Cardiac muscle cell (in vitro differentiated cells and primary cell): Measurements from ENCODE around the gene RGS7. TPM values are rescaled to one million over a fixed set of nuclear protein-coding genes. Genes with fewer than 3 reads are reported as not detected.
"Not testable (repeated sequence)": the region's sequence is repeated elsewhere in the genome, so short reads cannot be mapped to it uniquely, and the experiment has no call there.

Experiments
- DNase-seq, 2 donors: peaks; one replicate each; pipeline versions ENCODE4 v3.0.0 to v3.0.0-alpha.2; 2010 to 2017; ENCODE audit warnings: low read depth in 1 of 2, low spot score in 1 of 2
- H3K27ac ChIP-seq: fragments of 200-600 bp; sonication (generic); 2 replicates; pipeline ENCODE4 v1.5.1; 2016
- H3K27me3 ChIP-seq: fragments of 200-600 bp; sonication (generic); 2 replicates; pipeline ENCODE4 v1.6.0; 2016; ENCODE audit warnings: control low read depth
- H3K36me3 ChIP-seq: fragments of 200-600 bp; sonication (generic); 2 replicates; pipeline ENCODE4 v1.5.1; 2016; ENCODE audit warnings: control low read depth
- H3K4me1 ChIP-seq: fragments of 200-600 bp; sonication (generic); 2 replicates; pipeline ENCODE4 v1.8.1; 2017; ENCODE audit warnings: low read depth, mild to moderate bottlenecking, mixed run types
- H3K4me3 ChIP-seq: fragments of 200-600 bp; sonication (generic); 2 replicates; pipeline ENCODE4 v1.5.1; 2016; ENCODE audit warnings: mild to moderate bottlenecking
- H3K9me3 ChIP-seq: fragments of 200-600 bp; sonication (generic); 2 replicates; pipeline ENCODE4 v1.5.1; 2017; ENCODE audit warnings: low read depth, mild to moderate bottlenecking, control low read depth
- CTCF ChIP-seq: IDR thresholded peaks from 2 replicates; pipeline ENCODE4 v1.5.1; 2012; ENCODE audit warnings: low read depth, mild to moderate bottlenecking, low read length
- polyA plus RNA-seq: library from polyadenylated mRNA; unstranded; fragments of >200 nt; fragmentation: Nextera tagmentation; extraction: Ambion mirVana; gene quantifications from 2 replicates; pipeline ENCODE4 v1.2.1, GENCODE V29; 2016
- total RNA-seq: library from RNA; depleted of rRNA; stranded (reverse); fragments of >200 nt; gene quantifications from 2 replicates; pipeline ENCODE4 v1.2.3, GENCODE V29; 2016

Gene RGS7
- total and polyA plus RNA-seq, 2 experiments from 2014 or later, result not detected

- Histone ChIP-seq H3K36me3 (no peaks in the 10 kb centered on the region), H3K27ac (no peak overlapping the region), H3K4me3 (no peak overlapping the region), H3K27me3 (no peaks in the 10 kb centered on the region), H3K4me1 (no peaks in the 10 kb centered on the region), H3K9me3 (no peaks in the 10 kb centered on the region)
- TF ChIP-seq CTCF, result no peak
- no peak for DNase-seq
Observed at GRCh38 chr1:241090798-241091197, 266.2 kb downstream of the RGS7 start.

GRCh38 chr1:241089066-241089465 is 267.9 kb downstream of the RGS7 start:
- not testable (repeated sequence) for H3K27ac ChIP-seq, H3K4me1 ChIP-seq, DNase-seq, H3K27me3 ChIP-seq, H3K9me3 ChIP-seq, H3K4me3 ChIP-seq, H3K36me3 ChIP-seq

- not testable (repeated sequence) for DNase-seq, H3K27ac ChIP-seq, H3K36me3 ChIP-seq, H3K27me3 ChIP-seq, H3K9me3 ChIP-seq, H3K4me1 ChIP-seq, H3K4me3 ChIP-seq
Observed at GRCh38 chr1:241088075-241088474, 268.9 kb downstream of the RGS7 start.

- H3K27ac ChIP-seq, result no peak overlapping the region
- no peak for TF ChIP-seq CTCF
Observed at GRCh38 chr1:241086686-241087085, 270.3 kb downstream of the RGS7 start.

GRCh38 chr1:241083285-241083684 is 273.7 kb downstream of the RGS7 start:
- no peak for DNase-seq
- no peak overlapping the region for H3K4me3 ChIP-seq
- H3K9me3 ChIP-seq, result no peaks in the 10 kb centered on the region
- H3K27ac ChIP-seq, result no peak overlapping the region
- H3K4me1 ChIP-seq, result no peaks in the 10 kb centered on the region
- H3K36me3 ChIP-seq, result no peaks in the 10 kb centered on the region
- no peaks in the 10 kb centered on the region for H3K27me3 ChIP-seq
- TF ChIP-seq CTCF, result no peak

More at GRCh38 chr1:241086686-241087085, 270.3 kb downstream of the RGS7 start:
- no peaks in the 10 kb centered on the region for H3K4me1 ChIP-seq
- DNase-seq, result no peak
- no peak overlapping the region for H3K4me3 ChIP-seq
- H3K36me3 ChIP-seq, result no peaks in the 10 kb centered on the region
- no peaks in the 10 kb centered on the region for H3K27me3 ChIP-seq
- no peaks in the 10 kb centered on the region for H3K9me3 ChIP-seq

GRCh38 chr1:241081473-241081872 is 275.5 kb downstream of the RGS7 start:
- Histone ChIP-seq H3K36me3 (no peaks in the 10 kb centered on the region), H3K4me1 (no peaks in the 10 kb centered on the region), H3K27me3 (no peaks in the 10 kb centered on the region), H3K9me3 (no peaks in the 10 kb centered on the region), H3K4me3 (no peak overlapping the region), H3K27ac (no peak overlapping the region)
- TF ChIP-seq CTCF, result no peak
- no peak for DNase-seq

- no peak for TF ChIP-seq CTCF
- no peaks in the 10 kb centered on the region for H3K9me3 ChIP-seq
- no peaks in the 10 kb centered on the region for H3K36me3 ChIP-seq
- H3K4me3 ChIP-seq, result no peak overlapping the region
- no peaks in the 10 kb centered on the region for H3K4me1 ChIP-seq
- no peaks in the 10 kb centered on the region for H3K27me3 ChIP-seq
- no peak overlapping the region for H3K27ac ChIP-seq
- no peak for DNase-seq
Observed at GRCh38 chr1:241079459-241079858, 277.5 kb downstream of the RGS7 start.
